Measurements from ENCODE around the gene KCNC3.

The KCNC3 gene

GRCh38 chr19:50266896-50267295, 62.3 kb downstream of the KCNC3 start:
- peaks cover 3% of the 10 kb centered on the region for H3K27me3 Mint-ChIP-seq
- H3K4me3 Mint-ChIP-seq = no peak overlapping the region
- H3K9me3 Mint-ChIP-seq = no peaks in the 10 kb centered on the region
- H3K4me1 Mint-ChIP-seq (ENCODE audit: low read depth) = no peaks in the 10 kb centered on the region
- no peak overlapping the region for H3K27ac Mint-ChIP-seq
- H3K36me3 Mint-ChIP-seq (ENCODE audit: low read depth) = no peaks in the 10 kb centered on the region

GRCh38 chr19:50266041-50266440, 63.1 kb downstream of the KCNC3 start:
- no peaks in the 10 kb centered on the region for H3K9me3 Mint-ChIP-seq
- H3K4me1 Mint-ChIP-seq (ENCODE audit: low read depth) = no peaks in the 10 kb centered on the region
- H3K27me3 Mint-ChIP-seq = peaks cover 3% of the 10 kb centered on the region
- no peak overlapping the region for H3K27ac Mint-ChIP-seq
- H3K4me3 Mint-ChIP-seq = no peak overlapping the region
- H3K36me3 Mint-ChIP-seq (ENCODE audit: low read depth) = no peaks in the 10 kb centered on the region

GRCh38 chr19:50264483-50265186, 64.5 kb downstream of the KCNC3 start:
- peaks cover 3% of the 10 kb centered on the region for H3K27me3 Mint-ChIP-seq
- H3K4me3 Mint-ChIP-seq = no peak overlapping the region
- H3K4me1 Mint-ChIP-seq (ENCODE audit: low read depth) = no peaks in the 10 kb centered on the region
- no peaks in the 10 kb centered on the region for H3K9me3 Mint-ChIP-seq
- no peaks in the 10 kb centered on the region for H3K36me3 Mint-ChIP-seq (ENCODE audit: low read depth)
- H3K27ac Mint-ChIP-seq = no peak overlapping the region

DNA sequence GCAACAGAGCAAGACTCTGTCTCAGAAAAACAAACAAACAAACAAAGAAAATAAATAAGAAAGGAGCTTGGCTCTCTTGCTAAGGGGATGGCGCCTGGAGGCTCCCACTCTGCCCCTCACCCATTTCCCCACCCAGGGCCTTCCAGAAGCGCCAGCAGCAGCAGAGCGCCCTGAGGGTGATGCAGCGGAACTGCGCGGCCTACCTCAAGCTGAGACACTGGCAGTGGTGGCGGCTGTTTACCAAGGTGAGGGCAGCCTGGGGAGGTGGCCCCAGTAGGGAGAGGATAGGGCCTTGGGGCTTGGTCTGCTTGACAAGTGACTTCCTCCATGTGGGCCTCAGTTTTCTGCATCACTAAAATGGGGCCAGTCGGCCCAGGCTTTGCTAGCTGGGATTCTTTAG, 66.0 kb downstream of the KCNC3 start:
- no peak overlapping the region for H3K4me3 Mint-ChIP-seq
- H3K27ac Mint-ChIP-seq = no peak overlapping the region
- no peaks in the 10 kb centered on the region for H3K36me3 Mint-ChIP-seq (ENCODE audit: low read depth)
- H3K9me3 Mint-ChIP-seq = no peaks in the 10 kb centered on the region
- no peaks in the 10 kb centered on the region for H3K4me1 Mint-ChIP-seq (ENCODE audit: low read depth)
- H3K27me3 Mint-ChIP-seq = peaks cover 3% of the 10 kb centered on the region
